ENCODE results near the gene CNR2.
"Not testable (repeated sequence)": the region's sequence is repeated elsewhere in the genome, so short reads cannot be mapped to it uniquely, and the experiment has no call there.

Gene CNR2

DNA sequence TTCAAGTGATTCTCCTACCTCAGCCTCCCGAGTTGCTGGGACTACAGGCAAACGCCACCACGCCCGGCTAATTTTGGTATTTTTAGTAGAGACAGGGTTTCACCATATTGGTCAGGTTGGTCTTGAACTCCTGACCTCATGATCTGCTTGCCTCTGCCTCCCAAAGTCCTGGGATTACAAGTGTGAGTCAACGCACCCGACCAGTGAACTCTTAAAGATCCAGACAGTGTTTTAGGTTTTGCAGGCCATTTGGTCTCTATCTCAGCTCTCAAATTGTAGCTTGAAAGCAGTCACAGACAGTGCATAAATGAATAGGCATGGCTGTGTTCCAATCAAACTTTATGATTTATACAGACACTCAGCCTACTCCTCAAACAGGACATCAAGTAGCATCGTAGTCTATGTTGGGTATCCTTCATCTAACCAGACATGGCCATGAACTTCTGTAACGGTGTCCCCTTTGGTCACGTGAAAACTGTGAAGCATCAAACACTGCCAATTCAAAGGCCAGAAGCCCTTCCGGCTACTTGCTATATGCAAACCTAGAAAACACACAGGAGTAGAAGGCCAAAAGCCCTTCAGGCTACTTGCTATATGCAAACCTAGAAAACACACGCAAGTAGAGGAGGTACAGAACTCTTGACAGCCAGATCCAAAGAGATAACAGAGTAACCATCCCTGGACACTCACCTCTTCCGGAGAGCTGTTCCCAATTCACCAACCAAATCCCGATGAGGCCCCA lies 48.2 kb downstream of the CNR2 start:
- Histone ChIP-seq H4K8ac (ENCODE audit: low read depth, low read length) (no peak overlapping the region), H3K27ac (ENCODE audit: low read depth, low read length) (no peak overlapping the region), H3K36me3 (ENCODE audit: control insufficient read depth, insufficient read depth, low read length) (no peaks in the 10 kb centered on the region), H2BK5ac (ENCODE audit: low read length) (no peak overlapping the region), H3K9ac (ENCODE audit: low read length) (no peak overlapping the region), H4K5ac (ENCODE audit: low read length) (no peak overlapping the region), H3K18ac (ENCODE audit: low read length) (no peak overlapping the region), H3K56ac (ENCODE audit: low read length) (no peak overlapping the region), H2AK5ac (ENCODE audit: low read length) (no peak overlapping the region), H3K27me3 (ENCODE audit: insufficient read depth, low read length, poor library complexity) (peaks cover 12% of the 10 kb centered on the region), H3K79me1 (ENCODE audit: low read length) (no peaks in the 10 kb centered on the region), H3K4me1 (ENCODE audit: control insufficient read depth, low read depth, low read length) (no peaks in the 10 kb centered on the region), H2BK15ac (replicated peaks; ENCODE audit: low read depth) (no peak overlapping the region), H3K23ac (ENCODE audit: low read length) (no peak overlapping the region), H3K4me2 (ENCODE audit: low read length) (no peak overlapping the region), H3K4me3 (ENCODE audit: low read length) (no peak overlapping the region), H3K4ac (ENCODE audit: low read depth, low read length) (no peak overlapping the region), H3K79me2 (ENCODE audit: control insufficient read depth, insufficient read depth, low read length) (no peaks in the 10 kb centered on the region), H2BK120ac (ENCODE audit: low read depth, low read length) (no peak overlapping the region)
- no peak for DNase-seq
- no CpG with 5 or more reads among the region's 13 CpGs for WGBS (ENCODE audit: extremely low coverage, insufficient coverage, low lambda C conversion rate)

DNA sequence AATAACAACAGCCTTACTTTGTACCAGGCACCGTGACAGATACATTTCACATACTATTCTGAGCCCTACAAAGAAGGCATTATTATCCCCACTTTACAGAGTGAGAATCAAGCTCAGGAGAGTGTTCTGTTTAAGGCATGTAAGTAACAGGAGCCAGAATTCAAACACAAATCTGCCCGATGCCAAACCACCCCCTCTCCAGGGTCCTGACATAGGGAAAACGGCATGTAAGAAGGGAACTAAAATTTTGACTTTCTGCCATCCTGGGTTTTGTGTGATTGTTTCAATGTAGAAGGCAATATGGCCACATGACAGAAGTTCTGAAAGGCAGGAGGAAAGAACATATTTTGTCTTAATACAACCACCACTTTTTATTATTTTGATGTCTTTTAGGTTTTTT lies 50.5 kb downstream of the CNR2 start:
- no peak overlapping the region for H3K23ac ChIP-seq (ENCODE audit: low read length)
- H3K4me2 ChIP-seq (ENCODE audit: low read length), result no peak overlapping the region
- H3K9ac ChIP-seq (ENCODE audit: low read length), result no peak overlapping the region
- no peak overlapping the region for H3K27ac ChIP-seq (ENCODE audit: low read depth, low read length)
- WGBS (ENCODE audit: extremely low coverage, insufficient coverage, low lambda C conversion rate), result no CpG with 5 or more reads among the region's 3 CpGs
- H4K5ac ChIP-seq (ENCODE audit: low read length), result no peak overlapping the region
- no peaks in the 10 kb centered on the region for H3K4me1 ChIP-seq (ENCODE audit: control insufficient read depth, low read depth, low read length)
- no peak overlapping the region for H2BK5ac ChIP-seq (ENCODE audit: low read length)
- no peak overlapping the region for H2AK5ac ChIP-seq (ENCODE audit: low read length)
- H3K56ac ChIP-seq (ENCODE audit: low read length), result no peak overlapping the region
- no peak overlapping the region for H3K4me3 ChIP-seq (ENCODE audit: low read length)
- H4K8ac ChIP-seq (ENCODE audit: low read depth, low read length), result no peak overlapping the region
- H3K27me3 ChIP-seq (ENCODE audit: insufficient read depth, low read length, poor library complexity), result peaks cover 12% of the 10 kb centered on the region
- no peak overlapping the region for H2BK15ac ChIP-seq (replicated peaks; ENCODE audit: low read depth)
- H3K36me3 ChIP-seq (ENCODE audit: control insufficient read depth, insufficient read depth, low read length), result no peaks in the 10 kb centered on the region
- no peaks in the 10 kb centered on the region for H3K79me2 ChIP-seq (ENCODE audit: control insufficient read depth, insufficient read depth, low read length)
- no peak overlapping the region for H2BK120ac ChIP-seq (ENCODE audit: low read depth, low read length)
- H3K79me1 ChIP-seq (ENCODE audit: low read length), result no peaks in the 10 kb centered on the region
- DNase-seq, result no peak
- no peak overlapping the region for H3K4ac ChIP-seq (ENCODE audit: low read depth, low read length)
- no peak overlapping the region for H3K18ac ChIP-seq (ENCODE audit: low read length)

DNA sequence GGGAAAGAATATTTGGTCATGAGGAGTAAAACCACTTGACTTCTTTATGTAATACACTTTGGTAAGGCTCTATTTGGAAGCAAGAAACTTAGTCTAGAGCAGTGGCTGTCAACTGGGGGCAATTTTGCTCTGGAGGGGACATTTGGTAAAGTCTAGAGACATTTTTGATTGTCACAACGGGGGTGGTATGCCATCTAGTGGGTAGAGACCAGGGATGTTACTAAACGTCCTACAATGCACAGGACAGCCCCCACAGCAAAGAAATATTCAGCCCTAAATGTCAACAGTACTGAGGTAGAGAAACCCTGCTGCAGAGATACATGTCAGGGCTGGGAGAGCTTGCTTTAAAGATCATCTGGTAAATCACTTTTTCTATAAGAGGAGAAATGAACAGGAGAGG lies 58.6 kb downstream of the CNR2 start:
- no peak overlapping the region for H2AK5ac ChIP-seq (ENCODE audit: low read length)
- no peak overlapping the region for H3K9ac ChIP-seq (ENCODE audit: low read length)
- H3K79me2 ChIP-seq (ENCODE audit: control insufficient read depth, insufficient read depth, low read length), result no peaks in the 10 kb centered on the region
- H3K79me1 ChIP-seq (ENCODE audit: low read length), result no peaks in the 10 kb centered on the region
- peak; percentile 11 for DNase-seq
- no peak overlapping the region for H3K23ac ChIP-seq (ENCODE audit: low read length)
- no peak overlapping the region for H3K18ac ChIP-seq (ENCODE audit: low read length)
- no peak overlapping the region for H3K4ac ChIP-seq (ENCODE audit: low read depth, low read length)
- no peak overlapping the region for H3K4me3 ChIP-seq (ENCODE audit: low read length)
- no peaks in the 10 kb centered on the region for H3K4me1 ChIP-seq (ENCODE audit: control insufficient read depth, low read depth, low read length)
- no peak overlapping the region for H3K27ac ChIP-seq (ENCODE audit: low read depth, low read length)
- no peaks in the 10 kb centered on the region for H3K36me3 ChIP-seq (ENCODE audit: control insufficient read depth, insufficient read depth, low read length)
- H4K5ac ChIP-seq (ENCODE audit: low read length), result no peak overlapping the region
- no CpG with 5 or more reads among the region's 2 CpGs for WGBS (ENCODE audit: extremely low coverage, insufficient coverage, low lambda C conversion rate)
- no peak overlapping the region for H2BK15ac ChIP-seq (replicated peaks; ENCODE audit: low read depth)
- no peak overlapping the region for H3K56ac ChIP-seq (ENCODE audit: low read length)
- no peak overlapping the region for H4K8ac ChIP-seq (ENCODE audit: low read depth, low read length)
- H2BK5ac ChIP-seq (ENCODE audit: low read length), result no peak overlapping the region
- H3K4me2 ChIP-seq (ENCODE audit: low read length), result no peak overlapping the region
- H2BK120ac ChIP-seq (ENCODE audit: low read depth, low read length), result peak overlapping the region; percentile 12
- no peaks in the 10 kb centered on the region for H3K27me3 ChIP-seq (ENCODE audit: insufficient read depth, low read length, poor library complexity)

DNA sequence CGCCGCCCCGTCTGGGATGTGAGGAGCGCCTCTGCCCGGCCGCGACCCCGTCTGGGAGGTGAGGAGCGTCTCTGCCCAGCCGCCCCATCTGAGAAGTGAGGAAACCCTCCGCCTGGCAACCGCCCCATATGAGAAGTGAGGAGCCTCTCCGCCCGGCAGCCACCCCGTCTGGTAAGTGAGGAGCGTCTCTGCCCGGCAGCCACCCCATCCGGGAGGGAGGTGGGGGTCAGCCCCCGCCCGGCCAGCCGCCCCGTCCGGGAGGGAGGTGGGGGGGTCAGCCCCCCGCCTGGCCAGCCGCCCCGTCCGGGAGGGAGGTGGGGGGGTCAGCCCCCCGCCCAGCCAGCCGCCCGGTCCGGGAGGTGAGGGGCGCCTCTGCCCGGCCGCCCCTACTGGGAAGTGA lies 60.0 kb downstream of the CNR2 start:
- not testable (repeated sequence) for H3K79me2 ChIP-seq (ENCODE audit: control insufficient read depth, insufficient read depth, low read length); H3K4me1 ChIP-seq (ENCODE audit: control insufficient read depth, low read depth, low read length); H3K4me2 ChIP-seq (ENCODE audit: low read length); H2BK5ac ChIP-seq (ENCODE audit: low read length); H2BK120ac ChIP-seq (ENCODE audit: low read depth, low read length); H3K79me1 ChIP-seq (ENCODE audit: low read length); H3K23ac ChIP-seq (ENCODE audit: low read length); H3K56ac ChIP-seq (ENCODE audit: low read length); H3K4me3 ChIP-seq (ENCODE audit: low read length); H3K18ac ChIP-seq (ENCODE audit: low read length); H3K27me3 ChIP-seq (ENCODE audit: insufficient read depth, low read length, poor library complexity); DNase-seq; H4K5ac ChIP-seq (ENCODE audit: low read length); H2AK5ac ChIP-seq (ENCODE audit: low read length); H3K27ac ChIP-seq (ENCODE audit: low read depth, low read length); H3K9ac ChIP-seq (ENCODE audit: low read length); H2BK15ac ChIP-seq (replicated peaks; ENCODE audit: low read depth); H4K8ac ChIP-seq (ENCODE audit: low read depth, low read length); H3K4ac ChIP-seq (ENCODE audit: low read depth, low read length); H3K36me3 ChIP-seq (ENCODE audit: control insufficient read depth, insufficient read depth, low read length)
- no CpG with 5 or more reads among the region's 34 CpGs for WGBS (ENCODE audit: extremely low coverage, insufficient coverage, low lambda C conversion rate)

DNA sequence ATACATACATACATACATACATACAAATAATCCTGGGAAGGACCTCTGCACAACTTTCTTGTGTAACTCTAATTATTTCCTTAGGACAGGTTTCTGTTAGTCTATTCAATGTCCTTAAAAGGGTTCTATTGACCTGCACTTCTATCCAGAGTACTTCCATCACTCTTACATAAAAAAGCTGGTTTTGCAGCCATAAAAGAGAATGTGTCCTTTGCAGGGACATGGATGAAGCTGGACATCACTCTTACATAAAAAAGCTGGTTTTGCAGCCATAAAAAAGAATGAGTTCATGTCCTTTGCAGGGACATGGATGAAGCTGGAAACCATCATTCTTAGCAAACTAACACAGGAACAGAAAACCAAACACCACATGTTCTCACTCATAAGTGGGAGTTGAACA lies 61.8 kb downstream of the CNR2 start:
- not testable (repeated sequence) for H2BK5ac ChIP-seq (ENCODE audit: low read length); H3K27ac ChIP-seq (ENCODE audit: low read depth, low read length); H2BK120ac ChIP-seq (ENCODE audit: low read depth, low read length); H3K36me3 ChIP-seq (ENCODE audit: control insufficient read depth, insufficient read depth, low read length); H2AK5ac ChIP-seq (ENCODE audit: low read length); H3K9ac ChIP-seq (ENCODE audit: low read length); H4K8ac ChIP-seq (ENCODE audit: low read depth, low read length); H3K4ac ChIP-seq (ENCODE audit: low read depth, low read length); H3K23ac ChIP-seq (ENCODE audit: low read length); H3K4me2 ChIP-seq (ENCODE audit: low read length); DNase-seq; H3K79me1 ChIP-seq (ENCODE audit: low read length); H4K5ac ChIP-seq (ENCODE audit: low read length); H3K4me3 ChIP-seq (ENCODE audit: low read length); H3K27me3 ChIP-seq (ENCODE audit: insufficient read depth, low read length, poor library complexity); H3K79me2 ChIP-seq (ENCODE audit: control insufficient read depth, insufficient read depth, low read length); H2BK15ac ChIP-seq (replicated peaks; ENCODE audit: low read depth); H3K4me1 ChIP-seq (ENCODE audit: control insufficient read depth, low read depth, low read length); H3K18ac ChIP-seq (ENCODE audit: low read length); H3K56ac ChIP-seq (ENCODE audit: low read length)

Data from mesendoderm (in vitro differentiated cells).